Peyer's patch (tissue), 4 donors: ENCODE data around the gene NUDC. TPM values are rescaled to one million over a fixed set of nuclear protein-coding genes. Genes with fewer than 3 reads are reported as not detected.
"Not testable (repeated sequence)": the region's sequence is repeated elsewhere in the genome, so short reads cannot be mapped to it uniquely, and the experiment has no call there.

Experiments
- DNase-seq, 3 donors: peaks; one replicate each; pipeline ENCODE4 v3.0.0-alpha.2; 2017 to 2019
- H3K27ac ChIP-seq, 4 donors: fragments of 200-600 bp; sonication (generic); one replicate each; pipeline ENCODE4 v1.5.1; 2016 to 2019
- H3K27me3 ChIP-seq, 2 donors: fragments of 200-600 bp; sonication (generic); one replicate each; pipeline ENCODE4 v1.5.1; 2019
- H3K36me3 ChIP-seq, 3 donors: fragments of 200-600 bp; sonication (generic); one replicate each; pipeline ENCODE4 v1.5.1; 2016 to 2019
- H3K4me1 ChIP-seq, 4 donors: fragments of 200-600 bp; sonication (generic); one replicate each; pipeline ENCODE4 v1.5.1; 2016 to 2019
- H3K4me3 ChIP-seq, 4 donors: fragments of 200-600 bp; sonication (generic); 1 replicate in 3 of 4; 2 replicates in 1 of 4; pipeline ENCODE4 v1.5.1; 2016 to 2019; ENCODE audit warnings: mild to moderate bottlenecking in 1 of 4
- H3K9me3 ChIP-seq, 4 donors: fragments of 200-600 bp; sonication (generic); one replicate each; pipeline ENCODE4 v1.5.1; 2016 to 2019; ENCODE audit warnings: mild to moderate bottlenecking in 1 of 4
- CTCF ChIP-seq, 6 experiments: fragments of 450-650 bp in 4 of 6; fragments of 200-600 bp in 2 of 6; sonication (generic) in 1 of 6; IDR thresholded peaks; one replicate each; pipeline ENCODE4 v1.5.1; 2017 to 2019; ENCODE audit warnings: antibody characterized with exemption in 6 of 6, mild to moderate bottlenecking in 3 of 6, moderate library complexity in 1 of 6
- POLR2A ChIP-seq, 2 donors: fragments of 450-650 bp; IDR thresholded peaks; one replicate each; pipeline ENCODE4 v1.5.1; 2017; ENCODE audit warnings: antibody characterized with exemption in 2 of 2, mild to moderate bottlenecking in 2 of 2, moderate library complexity in 2 of 2
- total RNA-seq, 4 donors: library from RNA; depleted of rRNA; stranded (reverse); fragments of >200 nt; gene quantifications; one replicate each; pipeline ENCODE4 v1.1.0, GENCODE V29; 2016

NUDC gene
- total RNA-seq, 4 donors from 2014 or later: 27.8 to 53.6 (median 31.7) TPM

- Histone ChIP-seq H3K27ac (no peak overlapping the region), H3K4me3 (no peak overlapping the region), H3K9me3 (no peaks in the 10 kb centered on the region), H3K36me3 (no peaks in the 10 kb centered on the region), H3K27me3 (no peaks in the 10 kb centered on the region), H3K4me1 (no peaks in the 10 kb centered on the region)
- TF ChIP-seq CTCF (IDR thresholded peaks at IDR 0.05): no peak
- no peak for DNase-seq
Measured at GRCh38 chr1:26984291-26984690, 62.7 kb downstream of the NUDC start.

- TF ChIP-seq POLR2A (IDR thresholded peaks at IDR 0.05) (no peak), CTCF (IDR thresholded peaks at IDR 0.05) (no peak)
- Histone ChIP-seq H3K4me1 (no peaks in the 10 kb centered on the region), H3K27me3 (no peaks in the 10 kb centered on the region), H3K9me3 (no peaks in the 10 kb centered on the region), H3K4me3 (no peak overlapping the region), H3K27ac (no peak overlapping the region), H3K36me3 (no peaks in the 10 kb centered on the region)
- no peak for DNase-seq
Measured at GRCh38 chr1:26986658-26987057, 65.1 kb downstream of the NUDC start.

GRCh38 chr1:26989403-26990109 lies 68.0 kb downstream of the NUDC start:
- not testable (repeated sequence) for H3K27me3 ChIP-seq, H3K36me3 ChIP-seq, H3K9me3 ChIP-seq, H3K27ac ChIP-seq, DNase-seq, H3K4me3 ChIP-seq
- peaks cover 0 to 13% (median 5%) of the 10 kb centered on the region in 4 donors for H3K4me1 ChIP-seq

GRCh38 chr1:26991310-26992116 lies 70.0 kb downstream of the NUDC start:
- no peaks in the 10 kb centered on the region for H3K9me3 ChIP-seq
- H3K4me1 ChIP-seq: peaks cover 0 to 20% (median 6%) of the 10 kb centered on the region in 4 donors
- no peak overlapping the region for H3K4me3 ChIP-seq
- H3K27me3 ChIP-seq: peaks cover 0 to 7% of the 10 kb centered on the region in 2 donors
- no peaks in the 10 kb centered on the region for H3K36me3 ChIP-seq
- TF ChIP-seq POLR2A (IDR thresholded peaks at IDR 0.05): no peak
- TF ChIP-seq CTCF (IDR thresholded peaks at IDR 0.05): no peak
- H3K27ac ChIP-seq: peak overlapping the region in 1 of 4 donors; percentile 50
- DNase-seq: no peak

- Histone ChIP-seq H3K4me1 (peaks cover 0 to 33% (median 8%) of the 10 kb centered on the region in 4 donors), H3K27me3 (peaks cover 0 to 7% of the 10 kb centered on the region in 2 donors), H3K36me3 (no peaks in the 10 kb centered on the region), H3K9me3 (no peaks in the 10 kb centered on the region), H3K4me3 (peak within 1 kb of the TSS; percentile 42 to 85 (median 67)), H3K27ac (peak within 1 kb of the TSS in 3 of 4 donors; percentile 30 to 74 (median 66))
- peak in 1 of 2 donors; percentile 17 for TF ChIP-seq POLR2A (IDR thresholded peaks at IDR 0.05)
- TF ChIP-seq CTCF (IDR thresholded peaks at IDR 0.05): no peak
- peak; percentile 68 to 80 (median 79) for DNase-seq
Measured at GRCh38 chr1:26993237-26994019, 71.9 kb downstream of the NUDC start, which contains the start of gene TRNP1. Gene TRNP1 (plus strand): TSS chr1:26993692. CDS start chr1:26993787, 95 bp downstream.
